ENCODE results near the gene RPRD1A. TPM values are rescaled to one million over a fixed set of nuclear protein-coding genes. Genes with fewer than 3 reads are reported as not detected.

RPRD1A gene
- total and polyA plus RNA-seq, 7 experiments from 2014 or later = 11.8 to 51.3 (median 27.6) TPM

DNA sequence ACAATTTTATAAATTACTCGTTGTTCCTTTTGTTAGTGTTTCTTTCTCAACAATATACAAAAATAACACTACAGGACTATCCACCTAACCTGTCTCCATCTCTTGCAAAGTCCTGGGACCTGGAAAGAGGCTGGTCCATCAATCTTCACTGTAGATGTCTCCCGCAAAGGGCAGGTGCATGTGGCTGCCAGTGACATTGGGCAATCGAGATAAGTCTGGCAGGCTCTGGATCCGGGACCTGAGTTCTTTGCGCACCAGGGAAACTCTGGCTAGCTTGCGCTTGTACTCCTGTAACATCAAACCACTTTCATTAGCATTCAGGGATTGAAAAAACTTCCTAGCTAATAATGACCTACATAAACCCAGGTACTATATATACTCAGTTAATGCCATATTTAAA is 74.3 kb downstream of the RPRD1A start:
- Mint-ChIP-seq H3K27ac (no peak overlapping the region), H3K27me3 (no peaks in the 10 kb centered on the region), H3K36me3 (peaks cover 0 to 23% (median 6%) of the 10 kb centered on the region in 5 donors), H3K4me3 (no peak overlapping the region), H3K9me3 (no peaks in the 10 kb centered on the region), H3K4me1 (peaks cover 0 to 2% (median 0%) of the 10 kb centered on the region in 7 donors)
- no peak for ATAC-seq
- H3K9me3 ChIP-seq (ENCODE audit: control insufficient read depth in 2 of 3, low read length in 3 of 3) = no peaks in the 10 kb centered on the region
- ChIA-PET POLR2A (no interaction called here), CTCF (no interaction called here)
- DNase-seq = no peak
- no peak overlapping the region for H3K4me3 ChIP-seq (ENCODE audit: low read length)
- no peaks in the 10 kb centered on the region for H3K4me1 ChIP-seq (ENCODE audit: control insufficient read depth in 2 of 2, insufficient read depth in 2 of 2, low read length in 2 of 2)
- H3K27me3 ChIP-seq (ENCODE audit: control insufficient read depth in 2 of 2, insufficient read depth in 2 of 2, low read length in 2 of 2) = no peaks in the 10 kb centered on the region
- H3K36me3 ChIP-seq (ENCODE audit: control insufficient read depth in 2 of 3, insufficient read depth in 3 of 3, low read length in 3 of 3) = peaks cover 0 to 18% (median 0%) of the 10 kb centered on the region in 3 experiments
- no peak overlapping the region for H3K27ac ChIP-seq (ENCODE audit: low read depth, low read length)
- intact Hi-C loops (cut with micrococcal nuclease) = no loop called here

DNA sequence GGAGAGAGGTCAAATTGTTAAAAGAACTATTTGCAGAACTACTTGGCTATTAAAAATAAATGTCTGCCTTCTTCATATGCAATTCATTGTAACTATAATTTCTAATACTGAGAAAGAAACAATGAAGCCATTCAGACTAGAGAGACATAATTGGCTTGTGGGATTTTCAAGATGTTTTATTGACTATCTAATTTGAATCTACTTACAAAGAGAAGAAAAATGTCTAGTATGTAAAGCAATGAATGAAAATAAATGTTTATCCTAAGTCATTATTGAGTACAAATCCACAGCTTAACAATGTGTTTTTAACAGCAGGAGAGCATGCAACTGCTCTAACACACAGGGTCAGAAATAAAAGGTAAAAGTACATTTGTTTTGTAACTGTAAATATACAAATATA is 75.7 kb downstream of the RPRD1A start:
- Histone ChIP-seq H3K4me1 (ENCODE audit: control insufficient read depth in 2 of 2, insufficient read depth in 2 of 2, low read length in 2 of 2) (no peaks in the 10 kb centered on the region), H3K27ac (ENCODE audit: low read depth, low read length) (no peak overlapping the region), H3K36me3 (ENCODE audit: control insufficient read depth in 2 of 3, insufficient read depth in 3 of 3, low read length in 3 of 3) (peaks cover 0 to 23% (median 0%) of the 10 kb centered on the region in 3 experiments), H3K4me3 (ENCODE audit: low read length) (no peak overlapping the region), H3K27me3 (ENCODE audit: control insufficient read depth in 2 of 2, insufficient read depth in 2 of 2, low read length in 2 of 2) (no peaks in the 10 kb centered on the region), H3K9me3 (ENCODE audit: control insufficient read depth in 2 of 3, low read length in 3 of 3) (no peaks in the 10 kb centered on the region)
- intact Hi-C loops (cut with micrococcal nuclease) = no loop called here
- Mint-ChIP-seq H3K27me3 (no peaks in the 10 kb centered on the region), H3K9me3 (no peaks in the 10 kb centered on the region), H3K27ac (no peak overlapping the region), H3K4me3 (no peak overlapping the region), H3K36me3 (peaks cover 0 to 27% (median 11%) of the 10 kb centered on the region in 5 donors), H3K4me1 (no peaks in the 10 kb centered on the region)
- POLR2A ChIA-PET = no interaction called here
- DNase-seq (no peak), ATAC-seq (no peak)
- CTCF ChIA-PET = no interaction called here

GRCh38 chr18:35983818-35984217 is 83.5 kb downstream of the RPRD1A start:
- peak overlapping the region in 1 of 9 donors; percentile 67 for H3K27ac Mint-ChIP-seq

GRCh38 chr18:35983147-35983546 is 84.2 kb downstream of the RPRD1A start:
- ATAC-seq = no peak
- peaks cover 0 to 40% (median 0%) of the 10 kb centered on the region in 3 experiments for H3K36me3 ChIP-seq (ENCODE audit: control insufficient read depth in 2 of 3, insufficient read depth in 3 of 3, low read length in 3 of 3)
- Mint-ChIP-seq H3K27ac (peak overlapping the region in 1 of 9 donors; percentile 28), H3K9me3 (peaks cover 0 to 11% (median 2%) of the 10 kb centered on the region in 11 donors), H3K36me3 (peaks cover 15 to 58% (median 48%) of the 10 kb centered on the region in 5 donors), H3K4me1 (peaks cover 0 to 2% (median 0%) of the 10 kb centered on the region in 7 donors), H3K4me3 (no peak overlapping the region), H3K27me3 (no peaks in the 10 kb centered on the region)
- DNase-seq = no peak
- ChIA-PET POLR2A (no interaction called here), CTCF (no interaction called here)
- H3K27me3 ChIP-seq (ENCODE audit: control insufficient read depth in 2 of 2, insufficient read depth in 2 of 2, low read length in 2 of 2) = no peaks in the 10 kb centered on the region
- H3K27ac ChIP-seq (ENCODE audit: low read depth, low read length) = no peak overlapping the region
- intact Hi-C loops (cut with micrococcal nuclease) = no loop called here
- no peaks in the 10 kb centered on the region for H3K9me3 ChIP-seq (ENCODE audit: control insufficient read depth in 2 of 3, low read length in 3 of 3)
- H3K4me3 ChIP-seq (ENCODE audit: low read length) = no peak overlapping the region
- no peaks in the 10 kb centered on the region for H3K4me1 ChIP-seq (ENCODE audit: control insufficient read depth in 2 of 2, insufficient read depth in 2 of 2, low read length in 2 of 2)

More at GRCh38 chr18:35983818-35984217, 83.5 kb downstream of the RPRD1A start:
- Mint-ChIP-seq H3K36me3 (peaks cover 15 to 52% (median 41%) of the 10 kb centered on the region in 5 donors), H3K4me1 (peaks cover 0 to 2% (median 0%) of the 10 kb centered on the region in 7 donors), H3K27me3 (no peaks in the 10 kb centered on the region), H3K9me3 (peaks cover 0 to 11% (median 2%) of the 10 kb centered on the region in 11 donors), H3K4me3 (no peak overlapping the region)
- Histone ChIP-seq H3K27ac (ENCODE audit: low read depth, low read length) (no peak overlapping the region), H3K27me3 (ENCODE audit: control insufficient read depth in 2 of 2, insufficient read depth in 2 of 2, low read length in 2 of 2) (no peaks in the 10 kb centered on the region), H3K4me1 (ENCODE audit: control insufficient read depth in 2 of 2, insufficient read depth in 2 of 2, low read length in 2 of 2) (no peaks in the 10 kb centered on the region), H3K4me3 (ENCODE audit: low read length) (no peak overlapping the region), H3K36me3 (ENCODE audit: control insufficient read depth in 2 of 3, insufficient read depth in 3 of 3, low read length in 3 of 3) (peaks cover 0 to 33% (median 0%) of the 10 kb centered on the region in 3 experiments), H3K9me3 (ENCODE audit: control insufficient read depth in 2 of 3, low read length in 3 of 3) (no peaks in the 10 kb centered on the region)
- intact Hi-C loops (cut with micrococcal nuclease) = no loop called here
- ChIA-PET CTCF (no interaction called here), POLR2A (no interaction called here)
- DNase-seq (no peak), ATAC-seq (no peak)

GRCh38 chr18:35982409-35983114 is 84.8 kb downstream of the RPRD1A start:
- intact Hi-C loops (cut with micrococcal nuclease) = no loop called here
- no peak overlapping the region for H3K4me3 Mint-ChIP-seq
- Histone ChIP-seq H3K27me3 (ENCODE audit: control insufficient read depth in 2 of 2, insufficient read depth in 2 of 2, low read length in 2 of 2) (no peaks in the 10 kb centered on the region), H3K4me1 (ENCODE audit: control insufficient read depth in 2 of 2, insufficient read depth in 2 of 2, low read length in 2 of 2) (no peaks in the 10 kb centered on the region), H3K4me3 (ENCODE audit: low read length) (no peak overlapping the region), H3K9me3 (ENCODE audit: control insufficient read depth in 2 of 3, low read length in 3 of 3) (no peaks in the 10 kb centered on the region), H3K27ac (ENCODE audit: low read depth, low read length) (no peak overlapping the region), H3K36me3 (ENCODE audit: control insufficient read depth in 2 of 3, insufficient read depth in 3 of 3, low read length in 3 of 3) (peaks cover 4 to 46% (median 5%) of the 10 kb centered on the region in 3 experiments)
- ChIA-PET POLR2A (no interaction called here), CTCF (no interaction called here)
- peaks cover 21 to 62% (median 52%) of the 10 kb centered on the region in 5 donors for H3K36me3 Mint-ChIP-seq
- no peak overlapping the region for H3K27ac Mint-ChIP-seq
- no peak for DNase-seq
- peaks cover 0 to 4% (median 0%) of the 10 kb centered on the region in 7 donors for H3K4me1 Mint-ChIP-seq
- no peaks in the 10 kb centered on the region for H3K27me3 Mint-ChIP-seq
- H3K9me3 Mint-ChIP-seq = peaks cover 0 to 11% (median 2%) of the 10 kb centered on the region in 11 donors
- no peak for ATAC-seq

GRCh38 chr18:35979112-35979511 is 88.2 kb downstream of the RPRD1A start:
- no peak for DNase-seq
- intact Hi-C loops (cut with micrococcal nuclease) = no loop called here
- H3K36me3 Mint-ChIP-seq = peaks cover 29 to 76% (median 64%) of the 10 kb centered on the region in 5 donors

More at GRCh38 chr18:35979112-35979511, 88.2 kb downstream of the RPRD1A start:
- ChIA-PET POLR2A (no interaction called here), CTCF (no interaction called here)
- peaks cover 13 to 62% (median 15%) of the 10 kb centered on the region in 3 experiments for H3K36me3 ChIP-seq (ENCODE audit: control insufficient read depth in 2 of 3, insufficient read depth in 3 of 3, low read length in 3 of 3)
- Mint-ChIP-seq H3K4me1 (peaks cover 3 to 26% (median 15%) of the 10 kb centered on the region in 7 donors), H3K9me3 (peaks cover 0 to 11% (median 2%) of the 10 kb centered on the region in 11 donors), H3K27me3 (no peaks in the 10 kb centered on the region), H3K4me3 (no peak overlapping the region), H3K27ac (no peak overlapping the region)
- H3K4me3 ChIP-seq (ENCODE audit: low read length) = no peak overlapping the region
- peaks cover 2 to 4% of the 10 kb centered on the region in 2 donors for H3K4me1 ChIP-seq (ENCODE audit: control insufficient read depth in 2 of 2, insufficient read depth in 2 of 2, low read length in 2 of 2)
- no peaks in the 10 kb centered on the region for H3K9me3 ChIP-seq (ENCODE audit: control insufficient read depth in 2 of 3, low read length in 3 of 3)
- no peak for ATAC-seq
- no peak overlapping the region for H3K27ac ChIP-seq (ENCODE audit: low read depth, low read length)
- no peaks in the 10 kb centered on the region for H3K27me3 ChIP-seq (ENCODE audit: control insufficient read depth in 2 of 2, insufficient read depth in 2 of 2, low read length in 2 of 2)

Data from naive thymus-derived CD4-positive, alpha-beta T cell (primary cell).